HG03565 (cell line): ENCODE data around the gene ASB5.
"Not testable (repeated sequence)": the region's sequence is repeated elsewhere in the genome, so short reads cannot be mapped to it uniquely, and the experiment has no call there.

ENCODE experiments used
- ATAC-seq: cut with Tn5 transposase; IDR thresholded peaks from one replicate; pipeline ENCODE4 v1.9.1; 2021; ENCODE audit warnings: mild to moderate bottlenecking, moderate library complexity; ENCODE audit not compliant: unreplicated experiment

The ASB5 gene

GRCh38 chr4:176226736-176227135 lies 42.3 kb downstream of the ASB5 start:
- no peak for ATAC-seq

GRCh38 chr4:176223561-176223960 lies 45.5 kb downstream of the ASB5 start:
- no peak for ATAC-seq

GRCh38 chr4:176222149-176222548 lies 46.9 kb downstream of the ASB5 start:
- ATAC-seq = no peak

GRCh38 chr4:176217510-176217909 lies 51.5 kb downstream of the ASB5 start:
- ATAC-seq = no peak

GRCh38 chr4:176212351-176212750 lies 56.7 kb downstream of the ASB5 start:
- not testable (repeated sequence) for ATAC-seq

- ATAC-seq = no peak
These were observed 58.3 kb downstream of the ASB5 start for GRCh38 chr4:176210579-176211296.

- ATAC-seq = no peak
These were observed 58.9 kb downstream of the ASB5 start for GRCh38 chr4:176210101-176210500.

- no peak for ATAC-seq
These were observed 59.5 kb downstream of the ASB5 start for GRCh38 chr4:176209535-176209934.

GRCh38 chr4:176207839-176208238 lies 61.2 kb downstream of the ASB5 start:
- ATAC-seq = no peak

- ATAC-seq = no peak
These were observed 63.7 kb downstream of the ASB5 start for GRCh38 chr4:176205299-176205698.

- ATAC-seq = no peak
These were observed 70.6 kb downstream of the ASB5 start for GRCh38 chr4:176198316-176198903.

- peak; percentile 96 for ATAC-seq
These were observed 73.6 kb downstream of the ASB5 start, which contains the start of gene SPATA4 for GRCh38 chr4:176195184-176195978. SPATA4 (minus strand) TSS chr4:176195585; CDS start chr4:176195562, 23 bp downstream.

- ATAC-seq = no peak
These were observed 75.1 kb downstream of the ASB5 start for GRCh38 chr4:176193938-176194337.

GRCh38 chr4:176193126-176193525 lies 75.9 kb downstream of the ASB5 start:
- ATAC-seq = no peak

GRCh38 chr4:176191974-176192373 lies 77.0 kb downstream of the ASB5 start:
- ATAC-seq = no peak

- ATAC-seq = no peak
These were observed 78.9 kb downstream of the ASB5 start for GRCh38 chr4:176189891-176190795.

GRCh38 chr4:176188654-176189053 lies 80.4 kb downstream of the ASB5 start:
- no peak for ATAC-seq

- peak; percentile 53 for ATAC-seq
These were observed 81.4 kb downstream of the ASB5 start for GRCh38 chr4:176187624-176188023.

GRCh38 chr4:176186671-176187395 lies 82.2 kb downstream of the ASB5 start:
- ATAC-seq = no peak

- no peak for ATAC-seq
These were observed 83.0 kb downstream of the ASB5 start for GRCh38 chr4:176186067-176186466.
